ENCODE results near the gene COQ9.

The COQ9 gene

DNA sequence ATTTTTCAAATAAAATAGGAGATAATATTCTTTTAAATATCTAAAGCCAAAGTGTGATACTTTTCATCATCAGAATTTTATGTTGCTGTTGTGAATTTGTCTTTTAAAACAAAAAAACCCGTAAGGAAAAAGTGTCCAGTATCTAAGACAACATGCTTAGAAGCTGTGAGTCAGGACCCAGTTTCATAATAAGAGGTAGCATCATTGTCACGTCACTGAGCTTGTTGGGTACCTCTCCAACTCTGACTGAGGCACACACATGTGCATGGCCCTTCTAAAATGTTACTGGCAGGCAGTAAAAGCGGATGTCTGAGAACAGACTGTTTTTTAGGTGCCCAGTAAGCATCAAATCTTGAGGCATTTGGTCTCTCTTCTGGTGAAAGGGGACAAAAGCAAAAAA, 2.6 kb upstream of the COQ9 start:
- Histone ChIP-seq H3K4me3 (replicated peaks; ENCODE audit: low read depth, low read length) (no peak overlapping the region), H3K27me3 (replicated peaks; ENCODE audit: control insufficient read depth, insufficient read depth, low read length) (no peaks in the 10 kb centered on the region), H3K36me3 (ENCODE audit: control insufficient read depth, insufficient read depth, low read length) (0 out of 2 replicates have a peak, but pooled peaks cover 2% of the 10 kb centered on the region)
- DNase-seq (ENCODE audit: extremely low read depth, insufficient read length), result no peak
- TF ChIP-seq, protein P1, sequence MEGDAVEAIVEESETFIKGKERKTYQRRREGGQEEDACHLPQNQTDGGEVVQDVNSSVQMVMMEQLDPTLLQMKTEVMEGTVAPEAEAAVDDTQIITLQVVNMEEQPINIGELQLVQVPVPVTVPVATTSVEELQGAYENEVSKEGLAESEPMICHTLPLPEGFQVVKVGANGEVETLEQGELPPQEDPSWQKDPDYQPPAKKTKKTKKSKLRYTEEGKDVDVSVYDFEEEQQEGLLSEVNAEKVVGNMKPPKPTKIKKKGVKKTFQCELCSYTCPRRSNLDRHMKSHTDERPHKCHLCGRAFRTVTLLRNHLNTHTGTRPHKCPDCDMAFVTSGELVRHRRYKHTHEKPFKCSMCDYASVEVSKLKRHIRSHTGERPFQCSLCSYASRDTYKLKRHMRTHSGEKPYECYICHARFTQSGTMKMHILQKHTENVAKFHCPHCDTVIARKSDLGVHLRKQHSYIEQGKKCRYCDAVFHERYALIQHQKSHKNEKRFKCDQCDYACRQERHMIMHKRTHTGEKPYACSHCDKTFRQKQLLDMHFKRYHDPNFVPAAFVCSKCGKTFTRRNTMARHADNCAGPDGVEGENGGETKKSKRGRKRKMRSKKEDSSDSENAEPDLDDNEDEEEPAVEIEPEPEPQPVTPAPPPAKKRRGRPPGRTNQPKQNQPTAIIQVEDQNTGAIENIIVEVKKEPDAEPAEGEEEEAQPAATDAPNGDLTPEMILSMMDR (IDR thresholded peaks at IDR 0.05; ENCODE audit: insufficient read depth, low read length, poor library complexity, severe bottlenecking), result no peak

DNA sequence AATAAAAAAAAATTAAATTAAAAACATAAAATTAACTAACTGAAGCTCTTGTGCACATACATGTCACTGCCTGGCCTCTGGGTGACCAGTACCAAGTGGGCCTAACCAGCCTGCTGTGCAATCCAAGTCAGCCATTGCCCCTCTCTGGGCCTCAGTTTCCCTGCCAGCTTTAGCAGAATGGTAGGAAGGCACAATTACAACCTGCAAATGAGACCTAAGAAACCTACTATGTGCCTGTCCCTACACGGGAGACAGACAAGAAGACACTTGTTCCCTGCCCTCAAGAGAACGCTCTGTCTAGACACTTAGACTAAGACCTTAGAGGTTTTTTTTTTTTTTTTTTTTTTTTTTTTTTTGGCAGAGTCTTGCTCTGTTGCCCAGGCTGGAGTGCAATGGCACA, 1.8 kb upstream of the COQ9 start:
- Histone ChIP-seq H3K27me3 (replicated peaks; ENCODE audit: control insufficient read depth, insufficient read depth, low read length) (no peaks in the 10 kb centered on the region), H3K4me3 (replicated peaks; ENCODE audit: low read depth, low read length) (no peak overlapping the region), H3K36me3 (ENCODE audit: control insufficient read depth, insufficient read depth, low read length) (0 out of 2 replicates have a peak, but pooled peaks cover 2% of the 10 kb centered on the region)
- no peak for DNase-seq (ENCODE audit: extremely low read depth, insufficient read length)
- TF ChIP-seq, protein P1 (IDR thresholded peaks at IDR 0.05; ENCODE audit: insufficient read depth, low read length, poor library complexity, severe bottlenecking), result no peak

DNA sequence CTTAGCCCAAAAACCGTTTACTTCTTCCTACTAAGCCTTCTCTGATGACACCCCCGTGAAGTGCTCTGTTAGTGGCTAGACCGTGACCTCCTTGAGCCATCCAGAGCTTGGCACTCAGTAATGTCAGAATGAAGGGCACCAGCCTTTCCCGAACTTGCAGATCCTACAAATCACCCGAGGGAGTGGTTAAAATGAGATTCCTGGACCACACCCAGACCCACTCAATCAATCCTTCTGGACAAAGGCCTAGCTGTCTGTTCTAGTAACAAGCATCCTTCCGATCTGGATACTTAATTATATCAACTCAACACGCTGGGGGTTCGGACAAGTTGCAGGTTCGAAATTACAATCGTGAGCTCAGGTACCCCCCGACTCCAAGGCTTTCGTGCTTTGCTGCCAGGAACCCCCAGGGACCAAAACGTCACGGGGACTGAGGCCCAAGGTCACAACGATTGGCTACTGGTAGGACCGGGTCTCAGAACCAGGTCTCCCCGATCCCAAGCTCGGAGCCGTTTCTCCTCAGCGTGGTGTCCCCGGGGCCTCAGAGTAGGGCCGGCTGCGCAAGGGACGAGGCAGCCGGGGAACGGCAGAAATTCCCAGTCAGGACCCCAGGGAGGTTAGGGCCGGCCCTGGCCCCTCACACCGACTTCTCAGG, 621 bp upstream of the COQ9 start:
- Histone ChIP-seq H3K27me3 (replicated peaks; ENCODE audit: control insufficient read depth, insufficient read depth, low read length) (no peaks in the 10 kb centered on the region), H3K4me3 (replicated peaks; ENCODE audit: low read depth, low read length) (peak overlapping the region; percentile 95), H3K36me3 (ENCODE audit: control insufficient read depth, insufficient read depth, low read length) (peaks cover 1% of the 10 kb centered on the region)
- TF ChIP-seq, protein P1 (IDR thresholded peaks at IDR 0.05; ENCODE audit: insufficient read depth, low read length, poor library complexity, severe bottlenecking), result no peak
- no peak for DNase-seq (ENCODE audit: extremely low read depth, insufficient read length)

DNA sequence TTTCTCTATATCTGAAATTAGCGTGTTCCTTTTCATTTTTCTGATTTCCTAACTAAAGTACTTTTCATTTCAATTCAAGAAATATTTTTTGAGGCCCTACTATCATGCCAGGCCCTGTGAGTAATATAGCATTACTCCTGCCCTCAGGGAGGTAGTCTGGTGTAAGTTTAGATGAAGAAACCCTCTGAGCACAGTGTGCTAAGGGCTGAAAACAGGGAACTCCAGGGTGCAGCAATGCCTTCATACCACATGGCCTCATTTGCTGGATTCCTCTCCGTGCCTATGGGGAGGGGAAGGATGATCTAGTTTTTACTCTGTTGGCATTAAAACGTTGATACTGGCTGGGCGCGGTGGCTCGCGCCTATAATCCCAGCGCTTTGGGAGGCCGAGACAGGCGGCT, 4.7 kb downstream of the COQ9 start:
- TF ChIP-seq, protein P1 (IDR thresholded peaks at IDR 0.05; ENCODE audit: insufficient read depth, low read length, poor library complexity, severe bottlenecking), result no peak
- Histone ChIP-seq H3K36me3 (ENCODE audit: control insufficient read depth, insufficient read depth, low read length) (peaks cover 28% of the 10 kb centered on the region), H3K4me3 (replicated peaks; ENCODE audit: low read depth, low read length) (no peak overlapping the region), H3K27me3 (replicated peaks; ENCODE audit: control insufficient read depth, insufficient read depth, low read length) (no peaks in the 10 kb centered on the region)
- no peak for DNase-seq (ENCODE audit: extremely low read depth, insufficient read length)

DNA sequence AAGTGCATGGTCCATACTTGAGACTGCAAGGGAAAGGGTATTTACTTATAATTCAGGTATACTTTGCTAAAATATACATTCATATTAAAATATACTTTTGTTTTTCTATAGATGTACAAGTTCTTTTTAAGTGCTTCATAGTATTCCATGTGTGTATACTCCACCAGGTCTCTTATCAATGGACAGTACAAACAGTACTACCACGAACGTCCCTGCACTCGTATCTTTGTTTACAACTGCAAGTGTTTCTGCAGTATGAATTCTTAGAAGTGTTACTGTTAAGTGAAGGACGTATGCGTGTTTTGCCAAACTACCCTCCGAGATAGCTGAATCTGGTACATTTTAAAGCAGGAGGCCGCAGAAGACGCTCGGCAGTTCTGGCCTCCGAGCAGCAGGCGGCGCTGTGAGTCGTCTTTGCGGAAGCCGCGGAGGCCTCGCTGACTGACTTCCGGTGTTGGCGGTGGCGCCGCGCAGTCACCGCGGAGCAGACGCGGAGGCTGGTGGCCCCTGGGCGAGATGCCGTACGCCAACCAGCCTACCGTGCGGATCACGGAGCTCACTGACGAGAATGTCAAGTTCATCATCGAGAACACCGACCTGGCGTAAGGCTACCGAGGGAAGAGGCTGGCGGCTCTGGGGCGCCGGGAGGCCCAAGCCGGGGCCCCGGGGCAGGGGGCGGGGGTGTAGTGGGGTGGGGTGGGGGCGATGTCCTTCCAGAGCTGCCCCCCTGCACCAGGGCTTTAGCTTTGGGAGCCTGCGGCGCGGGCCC, 15.1 kb downstream of the COQ9 start, which contains the start of gene POLR2C:
Gene POLR2C (plus strand): TSS at position 471 of the 769 bp plus-strand sequence. CDS start 46 bp downstream, at position 517.
- H3K36me3 ChIP-seq (ENCODE audit: control insufficient read depth, insufficient read depth, low read length), result peaks cover 24% of the 10 kb centered on the region
- peak; percentile 91 for DNase-seq (ENCODE audit: extremely low read depth, insufficient read length)
- H3K4me3 ChIP-seq (replicated peaks; ENCODE audit: low read depth, low read length), result peak within 1 kb of the TSS; percentile 98
- H3K27me3 ChIP-seq (replicated peaks; ENCODE audit: control insufficient read depth, insufficient read depth, low read length), result no peaks in the 10 kb centered on the region
- TF ChIP-seq, protein P1 (IDR thresholded peaks at IDR 0.05; ENCODE audit: insufficient read depth, low read length, poor library complexity, severe bottlenecking), result peak; percentile 98
